Endothelial cell of umbilical vein (primary cell): Measurements from ENCODE around the gene TCF21. TPM values are rescaled to one million over a fixed set of nuclear protein-coding genes. Genes with fewer than 3 reads are reported as not detected.
"Not testable (repeated sequence)": the region's sequence is repeated elsewhere in the genome, so short reads cannot be mapped to it uniquely, and the experiment has no call there.

Source experiments
- BruUV-seq: library from RNA; stranded (reverse); fragments of 400-500 nt; replicated peaks from 2 replicates; lab custom pipeline; 2021; lab: Mats Ljungman, UMichigan
- CTCF ChIA-PET: fragments of 300-600, 350-600 bp; sonication (Branson Sonifier 250); formaldehyde crosslinking; loops from one replicate; lab custom pipeline; 2021; ENCODE audit warnings: antibody characterized with exemption, inconsistent platforms; lab: Charles Lee
- POLR2A ChIA-PET: fragments of 300-600, 350-600 bp; sonication (Branson Sonifier 250); formaldehyde crosslinking; loops from one replicate; lab custom pipeline; 2021; ENCODE audit warnings: antibody characterized with exemption, inconsistent platforms; lab: Charles Lee
- DNase-seq: peaks from one replicate; pipeline ENCODE4 v3.0.0-alpha.2; 2011; ENCODE audit warnings: low read depth, low spot score
- FAIRE-seq: peaks from 2 replicates; lab custom pipeline; 2011; peaks lifted over from hg19 to GRCh38; lab: Jason Lieb, UNC
- H2AFZ ChIP-seq: 2 replicates; pipeline ENCODE4 v1.6.0; 2012; ENCODE audit warnings: low read depth, low read length, control low read depth, inconsistent platforms
- H3K27ac ChIP-seq: 2 replicates; pipeline ENCODE4 v1.5.1; 2011; ENCODE audit warnings: low read depth, mild to moderate bottlenecking, control low read depth, low read length, moderate library complexity; ENCODE audit not compliant: insufficient read depth
- H3K27me3 ChIP-seq, 2 experiments: 2 replicates each; pipeline versions ENCODE4 v1.6.0 to v1.6.1; 2011; ENCODE audit warnings: low read length in 2 of 2, mixed read lengths in 1 of 2; ENCODE audit not compliant: control insufficient read depth in 2 of 2, insufficient read depth in 2 of 2
- H3K36me3 ChIP-seq, 2 experiments: 2 replicates in 1 of 2; 3 replicates in 1 of 2; pipeline ENCODE4 v1.5.1; 2011; ENCODE audit warnings: low read length in 2 of 2, mild to moderate bottlenecking in 1 of 2, moderate library complexity in 1 of 2; ENCODE audit not compliant: control insufficient read depth in 2 of 2, insufficient read depth in 2 of 2; ENCODE audit errors: extremely low read depth in 1 of 2
- H3K4me1 ChIP-seq: 3 replicates; pipeline ENCODE4 v1.5.1; 2011; ENCODE audit warnings: mild to moderate bottlenecking, low read length; ENCODE audit not compliant: control insufficient read depth, insufficient read depth; ENCODE audit errors: extremely low read depth
- H3K4me2 ChIP-seq: 2 replicates; pipeline ENCODE4 v1.6.1; 2011; ENCODE audit warnings: low read length, control low read depth, mixed read lengths; ENCODE audit not compliant: insufficient read depth
- H3K4me3 ChIP-seq, 3 experiments: fragments of 200-600 bp in 1 of 3; sonication (generic), shearing (Covaris generic) in 1 of 3; replicated peaks in 1 of 3; 2 replicates each; pipeline ENCODE4 v1.5.1; 2011 to 2016; ENCODE audit warnings: control low read depth in 3 of 3, low read length in 3 of 3, mild to moderate bottlenecking in 2 of 3, inconsistent platforms in 1 of 3, low read depth in 1 of 3, moderate library complexity in 1 of 3; ENCODE audit not compliant: insufficient read depth in 1 of 3
- H3K79me2 ChIP-seq: 2 replicates; pipeline ENCODE4 v1.6.0; 2012; ENCODE audit warnings: low read length, inconsistent platforms; ENCODE audit not compliant: control insufficient read depth, insufficient read depth
- H3K9ac ChIP-seq: replicated peaks from 2 replicates; pipeline ENCODE3; 2011; ENCODE audit warnings: low read length, control low read depth; ENCODE audit not compliant: insufficient read depth; ENCODE audit errors: extremely low read depth
- H3K9me1 ChIP-seq: replicated peaks from 3 replicates; pipeline ENCODE4 v1.6.0; 2011; ENCODE audit warnings: mild to moderate bottlenecking, low read length; ENCODE audit not compliant: control insufficient read depth, insufficient read depth; ENCODE audit errors: extremely low read depth
- H3K9me3 ChIP-seq: replicated peaks from 2 replicates; pipeline ENCODE4 v1.5.1; 2012; ENCODE audit warnings: low read length, inconsistent platforms; ENCODE audit not compliant: control insufficient read depth, insufficient read depth
- H4K20me1 ChIP-seq: replicated peaks from 2 replicates; pipeline ENCODE3; 2011; ENCODE audit warnings: mild to moderate bottlenecking, low read length; ENCODE audit not compliant: control insufficient read depth, insufficient read depth; ENCODE audit errors: extremely low read depth
- CTCF ChIP-seq, 2 donors: IDR thresholded peaks; 1 replicate in 1 of 2; 2 replicates in 1 of 2; pipeline ENCODE4 v1.5.1; 2011; ENCODE audit warnings: low read length in 2 of 2, mild to moderate bottlenecking in 2 of 2, moderate library complexity in 2 of 2, control low read depth in 1 of 2, inconsistent platforms in 1 of 2, low read depth in 1 of 2; ENCODE audit not compliant: insufficient read depth in 1 of 2; ENCODE audit errors: extremely low read depth in 1 of 2
- FOS ChIP-seq: IDR thresholded peaks from 2 replicates; pipeline ENCODE4 v1.6.1; 2011; ENCODE audit warnings: mild to moderate bottlenecking, low read length, moderate library complexity, borderline replicate concordance; ENCODE audit not compliant: insufficient read depth
- GATA2 ChIP-seq: IDR thresholded peaks from 2 replicates; pipeline ENCODE4 v1.7.0; 2011; ENCODE audit warnings: low read depth, mild to moderate bottlenecking, moderate library complexity, mixed read lengths, low read length; ENCODE audit not compliant: insufficient read length, insufficient read depth
- JUN ChIP-seq: IDR thresholded peaks from 2 replicates; pipeline ENCODE4 v1.6.1; 2011; ENCODE audit warnings: borderline replicate concordance, low read depth; ENCODE audit not compliant: insufficient read length, insufficient read depth
- MYC ChIP-seq: IDR thresholded peaks from one replicate; pipeline ENCODE4 v1.6.1; 2011; ENCODE audit warnings: mild to moderate bottlenecking, low read depth, low read length
- POLR2A ChIP-seq: IDR thresholded peaks from 2 replicates; pipeline ENCODE4 v1.6.1; 2012; ENCODE audit warnings: low read depth, mild to moderate bottlenecking, control low read depth, low read length
- POLR2AphosphoS5 ChIP-seq: IDR thresholded peaks from 2 replicates; pipeline ENCODE4 v1.6.1; 2012; ENCODE audit warnings: low read depth, mild to moderate bottlenecking, control low read depth, low read length, moderate library complexity; ENCODE audit not compliant: insufficient read depth
- dilution Hi-C: fragments of 300-500 bp; cut with MboI; formaldehyde crosslinking; loops from one replicate; pipeline ENCODE4 v1.15.0; 2019; ENCODE audit warnings: low sequenced_read_pairs; ENCODE audit not compliant: extremely low pct_ligation_motif_present
- intact Hi-C: fragments of 100-400 bp; cut with micrococcal nuclease; formaldehyde crosslinking; loops from one replicate; pipeline ENCODE4 v1.10.0; 2022
- polyA plus RNA-seq, 4 experiments: library from polyadenylated mRNA; depleted of rRNA in 3 of 4; stranded (reverse) in 3 of 4; unstranded in 1 of 4; fragments of >200 nt; gene quantifications; 2 replicates each; pipeline versions ENCODE4 v1.2.1 to v1.2.3, GENCODE V29; 2011 to 2012; ENCODE audit warnings: missing spikeins in 1 of 4
- total RNA-seq: library from RNA; stranded (reverse); gene quantifications from 2 replicates; pipeline ENCODE4 v1.2.3, GENCODE V29; 2021

Gene TCF21
- total and polyA plus RNA-seq, 2 donors (not counting 3 experiments of a cell fraction or from before 2014, with no cell fraction given): not detected

GRCh38 chr6:133857696-133858095 lies 31.2 kb upstream of the TCF21 start:
- Histone ChIP-seq H3K9me1 (no peaks in the 10 kb centered on the region), H3K4me1 (no peaks in the 10 kb centered on the region), H2AFZ (no peak overlapping the region), H3K27me3 (peaks cover 32 to 39% of the 10 kb centered on the region in 2 experiments), H3K36me3 (no peaks in the 10 kb centered on the region), H3K4me3 (no peak overlapping the region), H4K20me1 (no peaks in the 10 kb centered on the region), H3K9me3 (no peaks in the 10 kb centered on the region), H3K27ac (no peak overlapping the region), H3K9ac (no peak overlapping the region), H3K4me2 (no peak overlapping the region), H3K79me2 (no peaks in the 10 kb centered on the region)
- FAIRE-seq (no peak), DNase-seq (no peak)
- BruUV-seq: no TSS peak
- ChIA-PET POLR2A (no interaction called here), CTCF (no interaction called here)
- dilution Hi-C loops: no loop called here
- no peak for TF ChIP-seq MYC
- TF ChIP-seq JUN: no peak
- no peak for TF ChIP-seq POLR2A
- TF ChIP-seq POLR2AphosphoS5: no peak
- no peak for TF ChIP-seq FOS
- TF ChIP-seq GATA2: no peak
- TF ChIP-seq CTCF (IDR thresholded peaks at IDR 0.05; ENCODE audit: extremely low read depth in 1 of 2, insufficient read depth in 1 of 2, low read depth in 1 of 2, low read length in 2 of 2): no peak
- intact Hi-C loops: no loop called here

GRCh38 chr6:133861337-133861736 lies 27.6 kb upstream of the TCF21 start:
- dilution Hi-C loops, CTCF ChIA-PET: not testable (repeated sequence)

More at GRCh38 chr6:133861337-133861736, 27.6 kb upstream of the TCF21 start:
- H3K9me1 ChIP-seq, FAIRE-seq, H3K4me1 ChIP-seq, DNase-seq, intact Hi-C loops, POLR2A ChIA-PET, H3K27me3 ChIP-seq, H4K20me1 ChIP-seq, H3K9ac ChIP-seq, H3K79me2 ChIP-seq, H3K4me3 ChIP-seq, H3K4me2 ChIP-seq, BruUV-seq, H2AFZ ChIP-seq, H3K36me3 ChIP-seq, H3K9me3 ChIP-seq, H3K27ac ChIP-seq: not testable (repeated sequence)
